GM10248 (cell line): ENCODE measurements around the gene SEC22A.

Source experiments
- CTCF ChIA-PET: fragments of 300-600 bp; sonication (Branson Sonifier 250); formaldehyde crosslinking; extraction: SDS; loops from one replicate; lab custom pipeline; 2021; ENCODE audit warnings: antibody characterized with exemption; lab: Yijun Ruan, JAX
- POLR2A ChIA-PET: fragments of 350-650 bp; sonication (Branson Sonifier 250); formaldehyde crosslinking; extraction: SDS; loops from one replicate; lab custom pipeline; 2020; ENCODE audit warnings: antibody characterized with exemption; lab: Yijun Ruan, JAX
- DNase-seq: peaks from one replicate; pipeline ENCODE4 v3.0.0; 2012; ENCODE audit errors: extremely low spot score
- CTCF ChIP-seq: IDR thresholded peaks from 2 replicates; pipeline ENCODE4 v1.5.1; 2012; ENCODE audit warnings: mild to moderate bottlenecking, low read depth; ENCODE audit errors: extremely low read depth, missing control alignments, control extremely low read depth

Gene SEC22A

GRCh38 chr3:123283657-123284398 lies 82.1 kb downstream of the SEC22A start:
- no peak for DNase-seq
- POLR2A ChIA-PET, result no interaction called here
- no peak for TF ChIP-seq CTCF
- CTCF ChIA-PET, result interaction anchor here (0.8 to 1.4 kb wide), 4 partner anchors 9 to 37 kb away, joined by 3 read pairs; no protein-coding TSS in a partner anchor

- DNase-seq, result peak; percentile 13
- no peak for TF ChIP-seq CTCF
- POLR2A ChIA-PET, result no interaction called here
- CTCF ChIA-PET, result interaction anchor here (0.8 to 1.4 kb wide), 4 partner anchors 8 to 18 kb away, joined by 3 read pairs; no protein-coding TSS in a partner anchor
Observed at GRCh38 chr3:123284399-123285010, 82.8 kb downstream of the SEC22A start.

GRCh38 chr3:123285066-123285465 lies 83.3 kb downstream of the SEC22A start:
- POLR2A ChIA-PET, result no interaction called here
- DNase-seq, result peak; percentile 13
- TF ChIP-seq CTCF, result no peak
- CTCF ChIA-PET, result interaction anchor here (0.7 to 1.3 kb wide), 4 partner anchors 10 to 17 kb away, joined by 3 read pairs; no protein-coding TSS in a partner anchor

GRCh38 chr3:123285479-123285878 lies 83.7 kb downstream of the SEC22A start:
- POLR2A ChIA-PET, result no interaction called here
- CTCF ChIA-PET, result interaction anchor here (0.7 to 1.4 kb wide), 5 partner anchors 10 to 17 kb away, joined by 3 read pairs; no protein-coding TSS in a partner anchor
- TF ChIP-seq CTCF, result no peak
- peak; percentile 13 for DNase-seq

GRCh38 chr3:123285931-123286307 lies 84.2 kb downstream of the SEC22A start:
- ChIA-PET CTCF (interaction anchor here (1.1 to 2.0 kb wide), 3 partner anchors 11 to 21 kb away, joined by 3 to 5 read pairs (median 3); no protein-coding TSS in a partner anchor), POLR2A (no interaction called here)
- TF ChIP-seq CTCF, result no peak
- DNase-seq, result peak; percentile 15

GRCh38 chr3:123286308-123287023 lies 84.7 kb downstream of the SEC22A start:
- CTCF ChIA-PET, result interaction anchor here (0.9 to 2.0 kb wide), 4 partner anchors 11 to 39 kb away, joined by 3 to 5 read pairs (median 3); no protein-coding TSS in a partner anchor
- peak; percentile 76 for TF ChIP-seq CTCF
- POLR2A ChIA-PET, result no interaction called here
- DNase-seq, result peak; percentile 83
